OCI-LY1 (cell line): ENCODE data around the gene PIM3.

Experiments
- H2AFZ ChIP-seq: fragments of 200-600 bp; sonication (generic), shearing (Covaris generic); 2 replicates; pipeline ENCODE4 v1.6.0; 2014; ENCODE audit warnings: antibody characterized with exemption, mild to moderate bottlenecking, low read length
- H3F3A ChIP-seq: fragments of 200-600 bp; sonication (generic), shearing (Covaris generic); 2 replicates; pipeline ENCODE4 v1.6.0; 2014; ENCODE audit warnings: mild to moderate bottlenecking, antibody characterized with exemption, low read length, moderate library complexity; ENCODE audit not compliant: insufficient read depth
- H3K27ac ChIP-seq: fragments of 200-600 bp; sonication (generic); 2 replicates; pipeline ENCODE4 v1.5.1; 2014; ENCODE audit warnings: low read length, mixed run types, mild to moderate bottlenecking, low read depth; ENCODE audit not compliant: poor library complexity, severe bottlenecking
- H3K27me3 ChIP-seq: fragments of 200-600 bp; sonication (generic); 2 replicates; pipeline ENCODE4 v1.6.0; 2014; ENCODE audit warnings: antibody characterized with exemption, mild to moderate bottlenecking, low read length, moderate library complexity; ENCODE audit not compliant: insufficient read depth
- H3K36me3 ChIP-seq: fragments of 200-600 bp; sonication (generic); 2 replicates; pipeline ENCODE4 v1.6.1; 2014; ENCODE audit warnings: mild to moderate bottlenecking, antibody characterized with exemption, low read length, moderate library complexity, mixed read lengths; ENCODE audit not compliant: insufficient read depth
- H3K4me1 ChIP-seq: fragments of 200-600 bp; sonication (generic); 2 replicates; pipeline ENCODE4 v1.5.1; 2014; ENCODE audit warnings: mild to moderate bottlenecking, low read length, moderate library complexity; ENCODE audit not compliant: insufficient read depth, severe bottlenecking
- H3K4me2 ChIP-seq: fragments of 200-600 bp; sonication (generic), shearing (Covaris generic); 2 replicates; pipeline ENCODE4 v1.6.1; 2014; ENCODE audit warnings: low read length
- H3K4me3 ChIP-seq: fragments of 200-600 bp; sonication (generic); 2 replicates; pipeline ENCODE4 v1.5.1; 2014; ENCODE audit warnings: low read length, low read depth, mild to moderate bottlenecking, mixed read lengths; ENCODE audit not compliant: poor library complexity, severe bottlenecking
- H3K79me2 ChIP-seq: fragments of 200-600 bp; shearing (Covaris generic); 2 replicates; pipeline ENCODE4 v1.6.1; 2016; ENCODE audit warnings: mixed run types, low read length, mixed read lengths; ENCODE audit not compliant: insufficient read depth
- H3K9ac ChIP-seq: fragments of 200-600 bp; sonication (generic), shearing (Covaris generic); 2 replicates; pipeline ENCODE4 v1.6.1; 2014; ENCODE audit warnings: mild to moderate bottlenecking, low read length, mixed read lengths
- H3K9me2 ChIP-seq: fragments of 200-600 bp; sonication (generic), shearing (Covaris generic); 2 replicates; pipeline ENCODE4 v1.6.1; 2014; ENCODE audit warnings: low read depth, mild to moderate bottlenecking, low read length, mixed read lengths
- H3K9me3 ChIP-seq: fragments of 200-600 bp; shearing (Covaris generic); 2 replicates; pipeline ENCODE4 v1.6.1; 2014; ENCODE audit warnings: low read length, mixed read lengths
- H4K20me1 ChIP-seq: fragments of 200-600 bp; sonication (generic), shearing (Covaris generic); 2 replicates; pipeline ENCODE4 v1.6.0; 2016; ENCODE audit warnings: mild to moderate bottlenecking, low read length; ENCODE audit not compliant: insufficient read depth
- CTCF ChIP-seq: fragments of 200-600 bp; sonication (generic), shearing (Covaris generic); IDR thresholded peaks from 2 replicates; pipeline ENCODE4 v1.5.1; 2017; ENCODE audit warnings: mild to moderate bottlenecking, antibody characterized with exemption, low read length, moderate library complexity, mixed read lengths
- EZH2 ChIP-seq: fragments of 200-600 bp; sonication (generic), shearing (Covaris generic); IDR thresholded peaks from 2 replicates; pipeline ENCODE4 v1.8.0; 2017; ENCODE audit warnings: borderline replicate concordance, mixed run types, mild to moderate bottlenecking, antibody characterized with exemption, low read length, moderate library complexity, mixed read lengths

Gene PIM3

GRCh38 chr22:49922926-49923325 is 37.6 kb upstream of the PIM3 start:
- Histone ChIP-seq H3K9me3 (no peaks in the 10 kb centered on the region), H3K4me2 (peak overlapping the region; percentile 69), H3K4me1 (peaks cover 73% of the 10 kb centered on the region), H3K27ac (peak overlapping the region; percentile 99), H3K9ac (peak overlapping the region; percentile 46), H3K9me2 (no peaks in the 10 kb centered on the region), H3K36me3 (peaks cover 27% of the 10 kb centered on the region; the same call in 1 of the 2 replicates), H3K79me2 (no peaks in the 10 kb centered on the region), H2AFZ (no peak overlapping the region), H4K20me1 (no peaks in the 10 kb centered on the region), H3K4me3 (peak overlapping the region; percentile 16), H3K27me3 (no peaks in the 10 kb centered on the region), H3F3A (peaks cover 10% of the 10 kb centered on the region)
- TF ChIP-seq CTCF (no peak), EZH2 (no peak)

GRCh38 chr22:49923445-49923844 is 37.1 kb upstream of the PIM3 start:
- no peaks in the 10 kb centered on the region for H4K20me1 ChIP-seq
- H3K27ac ChIP-seq: peak overlapping the region; percentile 99
- H3K9me3 ChIP-seq: no peaks in the 10 kb centered on the region
- H3K4me2 ChIP-seq: peak overlapping the region; percentile 69
- H3F3A ChIP-seq: peaks cover 10% of the 10 kb centered on the region
- H3K36me3 ChIP-seq: peaks cover 27% of the 10 kb centered on the region; the same call in 1 of the 2 replicates
- H3K9ac ChIP-seq: peak overlapping the region; percentile 53
- H3K27me3 ChIP-seq: no peaks in the 10 kb centered on the region
- H3K4me3 ChIP-seq: peak overlapping the region; percentile 16
- H2AFZ ChIP-seq: no peak overlapping the region
- H3K9me2 ChIP-seq: no peaks in the 10 kb centered on the region
- TF ChIP-seq EZH2 (no peak), CTCF (peak; percentile 97)
- H3K79me2 ChIP-seq: no peaks in the 10 kb centered on the region
- peaks cover 73% of the 10 kb centered on the region for H3K4me1 ChIP-seq

GRCh38 chr22:49924113-49924833 is 36.3 kb upstream of the PIM3 start:
- H3K4me2 ChIP-seq: peak overlapping the region; percentile 69
- no peaks in the 10 kb centered on the region for H3K27me3 ChIP-seq
- peak overlapping the region; percentile 99 for H3K27ac ChIP-seq
- peaks cover 27% of the 10 kb centered on the region; the same call in 1 of the 2 replicates for H3K36me3 ChIP-seq
- no peaks in the 10 kb centered on the region for H3K9me2 ChIP-seq
- H3F3A ChIP-seq: peaks cover 10% of the 10 kb centered on the region
- peak overlapping the region; percentile 53 for H3K9ac ChIP-seq
- H3K79me2 ChIP-seq: no peaks in the 10 kb centered on the region
- peaks cover 68% of the 10 kb centered on the region for H3K4me1 ChIP-seq
- no peak overlapping the region for H2AFZ ChIP-seq
- H3K9me3 ChIP-seq: no peaks in the 10 kb centered on the region
- H4K20me1 ChIP-seq: no peaks in the 10 kb centered on the region
- no peak for TF ChIP-seq EZH2
- TF ChIP-seq CTCF: no peak
- H3K4me3 ChIP-seq: peak overlapping the region; percentile 16
